Fibroblast of skin of right quadriceps (primary cell): ENCODE measurements around the gene CTSV.
A peak's percentile ranks its signal among the peaks of the same experiment; 100 is the strongest.
"Not testable (repeated sequence)": the region's sequence is repeated elsewhere in the genome, so short reads cannot be mapped to it uniquely, and the experiment has no call there.

Experiments used
- DNase-seq: peaks from one replicate; pipeline ENCODE4 v3.0.0-alpha.2; 2013

Gene CTSV

GRCh38 chr9:97038611-97039513, at the start of gene CTSV:
TSS of gene CTSV (minus strand) at chr9:97039142. CDS start at chr9:97038043, 1,099 bp downstream.
- peak; percentile 75 for DNase-seq

GRCh38 chr9:97087668-97088215, 48.8 kb upstream of the CTSV start:
- not testable (repeated sequence) for DNase-seq

- not testable (repeated sequence) for DNase-seq
Measured at GRCh38 chr9:97084562-97084991, 45.6 kb upstream of the CTSV start.

- no peak for DNase-seq
Measured at GRCh38 chr9:97078362-97078761, 39.4 kb upstream of the CTSV start.

- DNase-seq, result no peak
Measured at GRCh38 chr9:97077452-97078295, 38.7 kb upstream of the CTSV start.

GRCh38 chr9:97076731-97077451, 37.9 kb upstream of the CTSV start:
- DNase-seq, result not testable (repeated sequence)

- no peak for DNase-seq
Measured at GRCh38 chr9:97076238-97076637, 37.3 kb upstream of the CTSV start.

- DNase-seq, result no peak
Measured at GRCh38 chr9:97075289-97075985, 36.5 kb upstream of the CTSV start.

- no peak for DNase-seq
Measured at GRCh38 chr9:97073506-97073905, 34.6 kb upstream of the CTSV start.

- DNase-seq, result no peak
Measured at GRCh38 chr9:97072285-97072776, 33.4 kb upstream of the CTSV start.

- DNase-seq, result not testable (repeated sequence)
Measured at GRCh38 chr9:97070325-97070724, 31.4 kb upstream of the CTSV start.

- no peak for DNase-seq
Measured at GRCh38 chr9:97067490-97067889, 28.5 kb upstream of the CTSV start.

- DNase-seq, result no peak
Measured at GRCh38 chr9:97064176-97064575, 25.2 kb upstream of the CTSV start.

GRCh38 chr9:97060796-97061195, 21.9 kb upstream of the CTSV start:
- DNase-seq, result no peak

GRCh38 chr9:97059626-97060025, 20.7 kb upstream of the CTSV start:
- DNase-seq, result no peak

- no peak for DNase-seq
Measured at GRCh38 chr9:97057651-97058050, 18.7 kb upstream of the CTSV start.

- DNase-seq, result not testable (repeated sequence)
Measured at GRCh38 chr9:97055891-97056290, 16.9 kb upstream of the CTSV start.

GRCh38 chr9:97053717-97054116, 14.8 kb upstream of the CTSV start:
- DNase-seq, result no peak

- no peak for DNase-seq
Measured at GRCh38 chr9:97052735-97053134, 13.8 kb upstream of the CTSV start.

GRCh38 chr9:97046228-97046627, 7.3 kb upstream of the CTSV start:
- peak; percentile 1 for DNase-seq

- DNase-seq, result no peak
Measured at GRCh38 chr9:97045300-97045699, 6.4 kb upstream of the CTSV start.

- DNase-seq, result no peak
Measured at GRCh38 chr9:97041898-97042297, 3.0 kb upstream of the CTSV start.
